HepG2 (cell line): Measurements from ENCODE around the gene IQSEC1. TPM values are rescaled to one million over a fixed set of nuclear protein-coding genes. Genes with fewer than 3 reads are reported as not detected.

ENCODE experiments used
- ATAC-seq: fragments of 200-7000 bp; cut with Tn5 transposase; 3 replicates; pipeline ENCODE4 v1.9.1; 2020; ENCODE audit warnings: mild to moderate bottlenecking, moderate library complexity
- BruUV-seq: library from RNA; stranded (reverse); fragments of 400-500 nt; replicated peaks from 2 replicates; lab custom pipeline; 2021; lab: Mats Ljungman, UMichigan
- CTCF ChIA-PET: fragments of 300-600 bp; formaldehyde crosslinking; extraction: SDS; loops from one replicate; lab custom pipeline; 2021; ENCODE audit warnings: low total read pairs, inconsistent platforms, low intra/inter-chr PET ratio; lab: Yijun Ruan, JAX
- POLR2A ChIA-PET: fragments of 350-600 bp; sonication (Branson Sonifier 250); formaldehyde crosslinking; loops from one replicate; lab custom pipeline; 2020; ENCODE audit warnings: antibody characterized with exemption, inconsistent platforms; lab: Yijun Ruan, JAX
- DNase-seq: peaks from one replicate; pipeline ENCODE4 v3.0.0-alpha.2; 2015; ENCODE audit warnings: low spot score
- FAIRE-seq: peaks from 3 replicates; lab custom pipeline; 2011; peaks lifted over from hg19 to GRCh38; lab: Jason Lieb, UNC
- H2AFZ ChIP-seq: one replicate; pipeline ENCODE4 v1.6.1; 2011; ENCODE audit warnings: low read length, inconsistent platforms
- H3K27ac ChIP-seq: fragments of 300-600 bp; 3 replicates; pipeline ENCODE4 v1.8.0; 2011; ENCODE audit warnings: mixed run types, mild to moderate bottlenecking, mixed read lengths, low read length, inconsistent platforms; ENCODE audit not compliant: insufficient read depth; ENCODE audit errors: extremely low read length
- H3K27me3 ChIP-seq, 2 experiments: fragments of 200-600 bp in 1 of 2; 2 replicates in 1 of 2; 3 replicates in 1 of 2; pipeline versions ENCODE4 v1.6.0 to v1.8.0; 2011; ENCODE audit warnings: low read length in 2 of 2, mild to moderate bottlenecking in 2 of 2, moderate library complexity in 2 of 2, inconsistent platforms in 1 of 2; ENCODE audit not compliant: insufficient read depth in 2 of 2, control insufficient read depth in 1 of 2
- H3K36me3 ChIP-seq, 2 experiments: fragments of 200-600 bp in 1 of 2; replicated peaks in 1 of 2; 2 replicates in 1 of 2; 3 replicates in 1 of 2; pipeline versions ENCODE4 v1.5.1 to v1.8.0; 2011; ENCODE audit warnings: low read length in 2 of 2, inconsistent platforms in 1 of 2; ENCODE audit not compliant: insufficient read depth in 2 of 2, control insufficient read depth in 1 of 2
- H3K4me1 ChIP-seq: 2 replicates; pipeline ENCODE4 v1.5.1; 2012; ENCODE audit warnings: low read length, inconsistent platforms; ENCODE audit not compliant: insufficient read depth
- H3K4me2 ChIP-seq: 2 replicates; pipeline ENCODE4 v1.6.0; 2011; ENCODE audit warnings: low read depth, low read length, inconsistent platforms
- H3K4me3 ChIP-seq, 3 experiments: fragments of 200-600 bp in 1 of 3; sonication (generic), shearing (Covaris generic) in 1 of 3; replicated peaks in 1 of 3; 2 replicates each; pipeline ENCODE4 v1.5.1; 2011 to 2016; ENCODE audit warnings: low read length in 3 of 3, inconsistent platforms in 2 of 3, low read depth in 2 of 3, mild to moderate bottlenecking in 2 of 3, control low read depth in 1 of 3, mixed read lengths in 1 of 3; ENCODE audit not compliant: insufficient read depth in 1 of 3
- H3K79me2 ChIP-seq: one replicate; pipeline ENCODE4 v1.6.1; 2011; ENCODE audit warnings: low read length, inconsistent platforms; ENCODE audit not compliant: insufficient read depth
- H3K9ac ChIP-seq: 2 replicates; pipeline ENCODE4 v1.6.0; 2011; ENCODE audit warnings: mild to moderate bottlenecking, low read depth, low read length, inconsistent platforms; ENCODE audit not compliant: insufficient read depth
- H3K9me3 ChIP-seq: 2 replicates; pipeline ENCODE4 v1.5.1; 2012; ENCODE audit warnings: mild to moderate bottlenecking, low read length
- H4K20me1 ChIP-seq: 2 replicates; pipeline ENCODE4 v1.6.0; 2011; ENCODE audit warnings: inconsistent platforms, mild to moderate bottlenecking, low read length, moderate library complexity; ENCODE audit not compliant: insufficient read depth
- GTF2F1 ChIP-seq: fragments of 150-350 bp; IDR thresholded peaks from 2 replicates; pipeline ENCODE4 v1.6.1; 2014; ENCODE audit warnings: low read length
- PLSCR1 ChIP-seq: sonication (generic); formaldehyde crosslinking; IDR thresholded peaks from 2 replicates; pipeline ENCODE4 v1.5.0; 2020; ENCODE audit warnings: missing genetic modification reagents, mild to moderate bottlenecking, borderline replicate concordance
- ZFP1 ChIP-seq: IDR thresholded peaks from 2 replicates; pipeline ENCODE4 v1.6.1; 2016
- ZNF264 ChIP-seq: sonication (generic); formaldehyde crosslinking; IDR thresholded peaks from 2 replicates; pipeline ENCODE4 v1.4.0; 2020; ENCODE audit warnings: missing genetic modification reagents
- ZNF747 ChIP-seq: sonication (generic); formaldehyde crosslinking; IDR thresholded peaks from 2 replicates; pipeline ENCODE4 v1.8.1; 2023; ENCODE audit warnings: missing genetic modification reagents, mild to moderate bottlenecking, borderline replicate concordance
- ZSCAN31 ChIP-seq: sonication (generic); formaldehyde crosslinking; IDR thresholded peaks from 2 replicates; pipeline ENCODE4 v1.5.0; 2020; ENCODE audit warnings: low read depth, mild to moderate bottlenecking, missing genetic modification reagents
- WGBS: methylation state at CpG from one replicate; pipeline ENCODE4 v1.1.6; 2017; ENCODE audit warnings: low lambda C conversion rate; 5-methylcytosine and 5-hydroxymethylcytosine counted together
- in situ Hi-C: cut with HindIII; loops from 2 replicates; pipeline ENCODE4 v1.10.0; 2017; ENCODE audit warnings: low pct_unique_long_range_greater_than_20kb; ENCODE audit not compliant: extremely low pct_ligation_motif_present
- intact Hi-C: fragments of 100-400 bp; cut with micrococcal nuclease; formaldehyde crosslinking; loops from one replicate; pipeline ENCODE4 v1.10.0; 2022; ENCODE audit not compliant: unreplicated experiment
- polyA plus RNA-seq, 8 experiments: library from polyadenylated mRNA; depleted of rRNA in 3 of 8; stranded (reverse) in 7 of 8; unstranded in 1 of 8; fragments of >200 nt; fragmentation: Illumina TruSeq in 4 of 8; extraction: Trizol in 4 of 8; gene quantifications; 2 replicates each; pipeline versions ENCODE4 v1.2.1 to v1.2.3, GENCODE V29; 2011 to 2016; ENCODE audit warnings: low read depth in 4 of 8, missing spikeins in 1 of 8, mixed read lengths in 1 of 8; ENCODE audit not compliant: insufficient read depth in 1 of 8
- total RNA-seq, 5 experiments: library from RNA; depleted of rRNA; stranded (reverse); fragments of >200 nt; fragmentation: Illumina TruSeq; extraction: Trizol; gene quantifications; 2 replicates each; pipeline ENCODE4 v1.2.3, GENCODE V29; 2016; ENCODE audit warnings: low read depth in 1 of 5
- TF ChIP-seq, protein P1 (sequence below): sonication (generic); formaldehyde crosslinking; IDR thresholded peaks from 2 replicates; pipeline ENCODE4 v1.8.1; 2022; ENCODE audit warnings: mild to moderate bottlenecking, missing genetic modification reagents
- TF ChIP-seq, protein P2 (sequence below): sonication (generic); formaldehyde crosslinking; IDR thresholded peaks from 2 replicates; pipeline ENCODE4 v1.4.0; 2020; ENCODE audit warnings: missing genetic modification reagents

The IQSEC1 gene
- total and polyA plus RNA-seq, 2 of the 13 experiments (the other 11 are each of a cell fraction or from before 2014, with no cell fraction given): 17.4 to 20.2 TPM

GRCh38 chr3:12893852-12894251, 179.4 kb downstream of the IQSEC1 start:
- Histone ChIP-seq H3K79me2 (no peaks in the 10 kb centered on the region), H3K36me3 (peaks cover 0 to 9% of the 10 kb centered on the region in 2 experiments; a peak in 2 of 5 replicates), H3K9ac (no peak overlapping the region), H3K9me3 (no peaks in the 10 kb centered on the region), H3K4me3 (no peak overlapping the region), H4K20me1 (0 out of 2 replicates have a peak, but pooled peaks cover 5% of the 10 kb centered on the region), H3K27ac (no peak overlapping the region), H3K4me1 (peaks cover 47% of the 10 kb centered on the region), H2AFZ (no peak overlapping the region), H3K4me2 (no peak overlapping the region), H3K27me3 (peaks cover 0 to 11% of the 10 kb centered on the region in 2 experiments; a peak in 2 of 5 replicates)
- no peak for ATAC-seq
- FAIRE-seq: no peak
- ChIA-PET POLR2A (no interaction called here), CTCF (no interaction called here)
- DNase-seq: no peak
- no TSS peak for BruUV-seq
- WGBS: 71% methylated on average over 9 of the region's 9 CpGs
- TF ChIP-seq PLSCR1 (CRISPR knock-in tag): no peak
- TF ChIP-seq, protein P1, sequence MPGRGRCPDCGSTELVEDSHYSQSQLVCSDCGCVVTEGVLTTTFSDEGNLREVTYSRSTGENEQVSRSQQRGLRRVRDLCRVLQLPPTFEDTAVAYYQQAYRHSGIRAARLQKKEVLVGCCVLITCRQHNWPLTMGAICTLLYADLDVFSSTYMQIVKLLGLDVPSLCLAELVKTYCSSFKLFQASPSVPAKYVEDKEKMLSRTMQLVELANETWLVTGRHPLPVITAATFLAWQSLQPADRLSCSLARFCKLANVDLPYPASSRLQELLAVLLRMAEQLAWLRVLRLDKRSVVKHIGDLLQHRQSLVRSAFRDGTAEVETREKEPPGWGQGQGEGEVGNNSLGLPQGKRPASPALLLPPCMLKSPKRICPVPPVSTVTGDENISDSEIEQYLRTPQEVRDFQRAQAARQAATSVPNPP: no peak
- TF ChIP-seq ZNF264 (CRISPR knock-in tag): no peak
- no peak for TF ChIP-seq GTF2F1
- TF ChIP-seq ZSCAN31 (CRISPR knock-in tag): no peak
- no peak for TF ChIP-seq ZNF747 (CRISPR knock-in tag)
- TF ChIP-seq, protein P2, sequence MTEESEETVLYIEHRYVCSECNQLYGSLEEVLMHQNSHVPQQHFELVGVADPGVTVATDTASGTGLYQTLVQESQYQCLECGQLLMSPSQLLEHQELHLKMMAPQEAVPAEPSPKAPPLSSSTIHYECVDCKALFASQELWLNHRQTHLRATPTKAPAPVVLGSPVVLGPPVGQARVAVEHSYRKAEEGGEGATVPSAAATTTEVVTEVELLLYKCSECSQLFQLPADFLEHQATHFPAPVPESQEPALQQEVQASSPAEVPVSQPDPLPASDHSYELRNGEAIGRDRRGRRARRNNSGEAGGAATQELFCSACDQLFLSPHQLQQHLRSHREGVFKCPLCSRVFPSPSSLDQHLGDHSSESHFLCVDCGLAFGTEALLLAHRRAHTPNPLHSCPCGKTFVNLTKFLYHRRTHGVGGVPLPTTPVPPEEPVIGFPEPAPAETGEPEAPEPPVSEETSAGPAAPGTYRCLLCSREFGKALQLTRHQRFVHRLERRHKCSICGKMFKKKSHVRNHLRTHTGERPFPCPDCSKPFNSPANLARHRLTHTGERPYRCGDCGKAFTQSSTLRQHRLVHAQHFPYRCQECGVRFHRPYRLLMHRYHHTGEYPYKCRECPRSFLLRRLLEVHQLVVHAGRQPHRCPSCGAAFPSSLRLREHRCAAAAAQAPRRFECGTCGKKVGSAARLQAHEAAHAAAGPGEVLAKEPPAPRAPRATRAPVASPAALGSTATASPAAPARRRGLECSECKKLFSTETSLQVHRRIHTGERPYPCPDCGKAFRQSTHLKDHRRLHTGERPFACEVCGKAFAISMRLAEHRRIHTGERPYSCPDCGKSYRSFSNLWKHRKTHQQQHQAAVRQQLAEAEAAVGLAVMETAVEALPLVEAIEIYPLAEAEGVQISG (CRISPR knock-in tag): no peak
- TF ChIP-seq ZFP1 (CRISPR knock-in tag): no peak
- intact Hi-C loops (loop anchor here (2.0 kb wide), 1 partner anchor 71 kb away; no protein-coding TSS in a partner anchor), in situ Hi-C loops (no loop called here)
